Spleen (tissue), 11 donors: ENCODE data around the gene CYP19A1. TPM values are rescaled to one million over a fixed set of nuclear protein-coding genes. Genes with fewer than 3 reads are reported as not detected.

Experiments
- DNase-seq: peaks from one replicate; pipeline ENCODE4 v3.0.0-alpha.2; 2020
- H3K27ac ChIP-seq, 8 donors: fragments of 200-600 bp; sonication (generic) in 7 of 8; 1 replicate in 4 of 8; 2 replicates in 4 of 8; pipeline versions ENCODE4 v1.5.0 to v1.8.0; 2016 to 2021; ENCODE audit warnings: inconsistent platforms in 4 of 8, mild to moderate bottlenecking in 4 of 8, moderate library complexity in 1 of 8
- H3K27me3 ChIP-seq, 7 donors: fragments of 200-600 bp; sonication (generic) in 6 of 7; replicated peaks in 1 of 7; 1 replicate in 4 of 7; 2 replicates in 3 of 7; pipeline versions ENCODE4 v1.5.0 to v1.8.0; 2016 to 2021; ENCODE audit warnings: inconsistent platforms in 3 of 7, mild to moderate bottlenecking in 1 of 7
- H3K36me3 ChIP-seq, 6 donors: fragments of 200-600 bp; sonication (generic) in 5 of 6; 1 replicate in 4 of 6; 2 replicates in 2 of 6; pipeline versions ENCODE4 v1.5.0 to v1.8.0; 2016 to 2021; ENCODE audit warnings: inconsistent platforms in 2 of 6
- H3K4me1 ChIP-seq, 6 donors: fragments of 200-600 bp; sonication (generic) in 5 of 6; 1 replicate in 3 of 6; 2 replicates in 3 of 6; pipeline versions ENCODE4 v1.5.0 to v1.8.0; 2016 to 2021; ENCODE audit warnings: inconsistent platforms in 3 of 6
- H3K4me3 ChIP-seq, 8 donors: fragments of 200-600 bp; sonication (generic) in 7 of 8; 1 replicate in 4 of 8; 2 replicates in 4 of 8; pipeline versions ENCODE4 v1.5.0 to v1.8.0; 2016 to 2021; ENCODE audit warnings: inconsistent platforms in 4 of 8, mild to moderate bottlenecking in 4 of 8, moderate library complexity in 2 of 8
- H3K9me3 ChIP-seq, 8 donors: fragments of 200-600 bp; sonication (generic) in 7 of 8; 1 replicate in 4 of 8; 2 replicates in 4 of 8; pipeline versions ENCODE4 v1.5.0 to v1.8.0; 2016 to 2021; ENCODE audit warnings: inconsistent platforms in 4 of 8
- POLR2A ChIP-seq, 3 donors: fragments of 450-650 bp; IDR thresholded peaks; one replicate each; pipeline ENCODE4 v1.5.1; 2017; ENCODE audit warnings: antibody characterized with exemption in 3 of 3, mild to moderate bottlenecking in 1 of 3
- POLR2AphosphoS5 ChIP-seq, 3 donors: sonication (generic); formaldehyde crosslinking; IDR thresholded peaks; one replicate each; pipeline ENCODE4 v1.5.1; 2017; ENCODE audit warnings: antibody characterized with exemption in 3 of 3
- WGBS, 5 donors: extraction: QIAGEN DNeasy Blood & Tissue Kit in 3 of 5; methylation state at CpG; one replicate each; pipeline versions ENCODE4 v1.1.5 to v1.1.7; 2013 to 2018; 5-methylcytosine and 5-hydroxymethylcytosine counted together
- intact Hi-C: fragments of 100-400 bp; cut with DNase I; formaldehyde crosslinking; loops from one replicate; pipeline ENCODE4 v1.15.0; 2023; ENCODE audit warnings: low total_unique reads
- polyA plus RNA-seq, 3 donors: library from polyadenylated mRNA; stranded (reverse); fragments of 200-250 nt; gene quantifications; one replicate each; pipeline ENCODE4 v1.2.1, GENCODE V29; 2013
- total RNA-seq, 7 donors: library from RNA; depleted of rRNA in 3 of 7; stranded (reverse); fragments of >200 nt in 3 of 7; fragmentation: NEBNext Ultra II Directional in 4 of 7; extraction: Animal tissue kit (Norgen Biotek cat#: 25700) in 4 of 7; gene quantifications; one replicate each; pipeline versions ENCODE4 v1.1.0 to v1.2.1, GENCODE V29; 2016 to 2021
- TF ChIP-seq, protein P1 (sequence below), 11 experiments: fragments of 200-600 bp in 7 of 11; fragments of 450-650 bp in 4 of 11; sonication (generic) in 4 of 11; IDR thresholded peaks in 8 of 11; conservative IDR thresholded peaks in 3 of 11; 1 replicate in 7 of 11; 2 replicates in 4 of 11; pipeline versions ENCODE4 v1.4.0 to v1.8.0; 2016 to 2021; ENCODE audit warnings: antibody characterized with exemption in 11 of 11, inconsistent platforms in 4 of 11, mild to moderate bottlenecking in 1 of 11
- donor health status: healthy with polysubstance abuse.
- donor health status: DM: no; HTN: no; CAD: no; lungs with moderate emphysema.
- donor health status: DM: no; HTN: no; CAD: no.
- donor health status: Bipolar disorder and iron deficiency.
- donor health status: healthy.
- donor health status: DM: no; HTN: no; CAD: no.
- donor health status: DM: yes; HTN: yes; CAD: no.

The CYP19A1 gene
- total and polyA plus RNA-seq, 10 donors = 0.13 to 5.6 (median 0.96) TPM; not detected in 1

DNA sequence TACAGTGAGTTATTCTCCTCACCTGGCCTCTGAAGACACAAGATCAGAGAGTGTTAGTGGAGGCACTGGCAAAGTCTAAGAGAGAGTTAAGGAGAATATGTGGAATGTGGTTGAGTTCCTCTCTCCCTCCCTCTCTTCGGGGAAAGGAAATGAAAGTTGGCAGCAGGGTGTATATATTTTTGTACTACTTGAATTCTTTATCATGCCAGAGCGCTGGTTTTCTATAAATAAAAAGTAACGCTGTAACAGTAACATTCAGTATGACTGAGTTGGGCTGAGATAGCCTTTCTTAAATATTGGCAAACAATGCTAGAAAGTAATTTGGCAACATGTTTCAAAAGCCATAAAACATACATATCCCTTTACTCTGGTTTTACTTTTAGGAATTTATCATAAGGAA is 166.2 kb downstream of the CYP19A1 start:
- TF ChIP-seq, protein P1, sequence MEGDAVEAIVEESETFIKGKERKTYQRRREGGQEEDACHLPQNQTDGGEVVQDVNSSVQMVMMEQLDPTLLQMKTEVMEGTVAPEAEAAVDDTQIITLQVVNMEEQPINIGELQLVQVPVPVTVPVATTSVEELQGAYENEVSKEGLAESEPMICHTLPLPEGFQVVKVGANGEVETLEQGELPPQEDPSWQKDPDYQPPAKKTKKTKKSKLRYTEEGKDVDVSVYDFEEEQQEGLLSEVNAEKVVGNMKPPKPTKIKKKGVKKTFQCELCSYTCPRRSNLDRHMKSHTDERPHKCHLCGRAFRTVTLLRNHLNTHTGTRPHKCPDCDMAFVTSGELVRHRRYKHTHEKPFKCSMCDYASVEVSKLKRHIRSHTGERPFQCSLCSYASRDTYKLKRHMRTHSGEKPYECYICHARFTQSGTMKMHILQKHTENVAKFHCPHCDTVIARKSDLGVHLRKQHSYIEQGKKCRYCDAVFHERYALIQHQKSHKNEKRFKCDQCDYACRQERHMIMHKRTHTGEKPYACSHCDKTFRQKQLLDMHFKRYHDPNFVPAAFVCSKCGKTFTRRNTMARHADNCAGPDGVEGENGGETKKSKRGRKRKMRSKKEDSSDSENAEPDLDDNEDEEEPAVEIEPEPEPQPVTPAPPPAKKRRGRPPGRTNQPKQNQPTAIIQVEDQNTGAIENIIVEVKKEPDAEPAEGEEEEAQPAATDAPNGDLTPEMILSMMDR (IDR thresholded peaks at IDR 0.05 in 8 of 11, conservative IDR thresholded peaks at IDR 0.05 in 3 of 11) = no peak
- H3K9me3 ChIP-seq = no peaks in the 10 kb centered on the region
- no peak overlapping the region for H3K4me3 ChIP-seq
- peaks cover 0 to 23% (median 12%) of the 10 kb centered on the region in 6 donors for H3K4me1 ChIP-seq
- 7 to 28% (median 22%) methylated on average over 3 of the region's 3 CpGs for WGBS, 5 donors
- H3K36me3 ChIP-seq = no peaks in the 10 kb centered on the region
- peak overlapping the region in 6 of 8 donors; percentile 14 to 55 (median 45) for H3K27ac ChIP-seq
- intact Hi-C loops = no loop called here
- no peak for DNase-seq
- no peaks in the 10 kb centered on the region for H3K27me3 ChIP-seq

DNA sequence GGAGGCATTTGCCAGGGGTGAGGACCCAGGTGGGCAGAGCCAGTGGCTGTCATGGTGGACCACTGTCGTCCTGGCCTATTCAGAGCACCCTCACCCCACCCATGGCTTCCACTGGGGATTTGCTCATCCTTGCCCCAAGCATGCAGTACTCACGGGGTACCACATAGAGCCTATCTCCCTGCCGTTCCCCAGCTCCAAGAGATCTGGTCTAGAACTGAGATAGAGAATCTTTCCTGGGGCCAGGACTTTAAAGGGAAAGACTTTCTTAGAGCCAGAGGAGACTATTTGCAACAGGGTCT is 166.8 kb downstream of the CYP19A1 start:
- no peaks in the 10 kb centered on the region for H3K36me3 ChIP-seq
- TF ChIP-seq, protein P1 (IDR thresholded peaks at IDR 0.05 in 8 of 11, conservative IDR thresholded peaks at IDR 0.05 in 3 of 11) = no peak
- TF ChIP-seq POLR2A (IDR thresholded peaks at IDR 0.05) = no peak
- no peak for TF ChIP-seq POLR2AphosphoS5 (IDR thresholded peaks at IDR 0.05)
- H3K4me3 ChIP-seq = no peak overlapping the region
- 71 to 82% (median 76%) methylated on average over 2 to 3 of the region's 3 CpGs for WGBS, 5 donors
- peak overlapping the region in 6 of 8 donors; percentile 14 to 55 (median 45) for H3K27ac ChIP-seq
- H3K9me3 ChIP-seq = no peaks in the 10 kb centered on the region
- no peaks in the 10 kb centered on the region for H3K27me3 ChIP-seq
- no peak for DNase-seq
- H3K4me1 ChIP-seq = peaks cover 0 to 23% (median 12%) of the 10 kb centered on the region in 6 donors
- intact Hi-C loops = no loop called here

DNA sequence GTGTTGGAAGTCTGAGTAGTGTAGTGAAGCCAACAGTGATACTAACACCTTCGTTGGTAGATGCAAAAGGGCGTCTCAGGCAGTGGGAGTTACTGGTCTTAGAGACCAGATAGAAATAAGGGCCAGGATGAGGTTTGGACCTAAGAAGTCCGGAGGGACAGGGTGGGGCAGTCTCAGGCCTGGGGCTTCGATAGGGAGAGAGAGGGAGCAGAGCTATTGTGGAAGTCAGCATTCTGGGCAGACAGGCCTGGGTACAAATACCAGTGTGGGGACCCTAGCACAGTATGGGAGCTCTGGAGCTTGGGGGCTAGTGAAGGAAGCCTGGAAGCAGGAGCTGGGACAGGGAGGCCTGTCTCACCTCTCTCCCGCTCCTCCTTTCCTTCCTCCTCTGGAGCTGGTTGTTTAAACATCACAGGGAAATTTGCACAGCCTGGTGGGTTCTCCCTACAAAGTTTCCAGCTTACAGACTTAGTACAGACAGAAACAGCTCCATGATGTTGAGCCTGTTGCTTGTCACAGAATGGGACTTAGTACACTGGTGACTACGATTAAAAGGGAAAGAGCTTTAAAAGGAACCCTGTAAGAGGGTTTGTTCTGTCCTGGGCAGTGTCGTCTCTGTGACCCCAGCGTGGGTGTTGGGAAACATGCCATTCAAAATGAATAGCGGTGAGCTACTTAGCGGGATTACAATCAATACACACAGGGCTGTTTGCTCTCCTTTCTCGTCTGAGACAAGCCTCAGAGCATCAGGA is 167.3 kb downstream of the CYP19A1 start:
- Histone ChIP-seq H3K36me3 (no peaks in the 10 kb centered on the region), H3K27me3 (no peaks in the 10 kb centered on the region), H3K4me3 (no peak overlapping the region), H3K9me3 (no peaks in the 10 kb centered on the region), H3K4me1 (peaks cover 0 to 23% (median 12%) of the 10 kb centered on the region in 6 donors), H3K27ac (peak overlapping the region in 4 of 8 donors; percentile 14 to 55 (median 46))
- WGBS, 5 donors = 68 to 74% (median 73%) methylated on average over 11 of the region's 11 CpGs
- DNase-seq = no peak
- no peak for TF ChIP-seq POLR2AphosphoS5 (IDR thresholded peaks at IDR 0.05)
- TF ChIP-seq, protein P1 (IDR thresholded peaks at IDR 0.05 in 8 of 11, conservative IDR thresholded peaks at IDR 0.05 in 3 of 11) = no peak
- no peak for TF ChIP-seq POLR2A (IDR thresholded peaks at IDR 0.05)
- intact Hi-C loops = no loop called here

DNA sequence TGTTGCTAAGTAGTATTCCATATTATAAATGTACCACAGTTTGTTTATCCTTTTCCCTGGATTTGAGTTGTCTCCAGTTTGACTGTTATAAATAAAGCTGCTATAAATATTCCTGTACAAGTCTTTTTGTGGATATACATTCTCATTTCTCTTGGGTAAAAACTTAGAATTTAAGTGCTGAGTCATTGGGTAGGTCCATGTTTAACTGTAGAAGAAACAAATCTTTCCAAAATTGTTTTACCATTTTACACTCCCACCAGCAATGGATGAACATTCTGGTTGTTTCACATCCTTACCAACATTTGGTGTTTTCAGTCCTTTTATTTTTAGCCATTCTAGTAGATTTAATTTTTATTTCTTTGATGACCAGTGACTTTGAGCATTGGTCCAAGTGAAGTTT is 169.7 kb downstream of the CYP19A1 start:
- intact Hi-C loops = no loop called here
- peaks cover 0 to 5% (median 0%) of the 10 kb centered on the region in 7 donors for H3K27me3 ChIP-seq

More for the DNA sequence above, 169.7 kb downstream of the CYP19A1 start:
- no peak overlapping the region for H3K4me3 ChIP-seq
- H3K36me3 ChIP-seq = no peaks in the 10 kb centered on the region
- TF ChIP-seq, protein P1 (IDR thresholded peaks at IDR 0.05 in 8 of 11, conservative IDR thresholded peaks at IDR 0.05 in 3 of 11) = no peak
- no peak for TF ChIP-seq POLR2AphosphoS5 (IDR thresholded peaks at IDR 0.05)
- TF ChIP-seq POLR2A (IDR thresholded peaks at IDR 0.05) = no peak
- H3K9me3 ChIP-seq = no peaks in the 10 kb centered on the region
- no peak overlapping the region for H3K27ac ChIP-seq
- no peak for DNase-seq
- peaks cover 0 to 29% (median 15%) of the 10 kb centered on the region in 6 donors for H3K4me1 ChIP-seq
